OCI-LY3 (cell line): ENCODE measurements around the gene AMOTL1.

Experiments used
- H2AFZ ChIP-seq: fragments of 200-600, 300-600 bp; shearing (Covaris generic); 2 replicates; pipeline ENCODE4 v1.6.0; 2014; ENCODE audit warnings: antibody characterized with exemption, low read depth, low read length
- H3K27ac ChIP-seq: fragments of 200-600, 300-600 bp; sonication (generic); 2 replicates; pipeline ENCODE4 v1.5.1; 2014; ENCODE audit warnings: mild to moderate bottlenecking, low read length, moderate library complexity, mixed read lengths
- H3K27me3 ChIP-seq: fragments of 200-600, 300-600 bp; sonication (generic); 2 replicates; pipeline ENCODE4 v1.6.1; 2014; ENCODE audit warnings: low read depth, low read length, mixed read lengths
- H3K36me3 ChIP-seq: fragments of 200-600, 300-600 bp; sonication (generic); replicated peaks from 2 replicates; pipeline ENCODE3; 2014; ENCODE audit warnings: low read depth, low read length, mixed read lengths
- H3K4me1 ChIP-seq: fragments of 300-600, 200-600 bp; sonication (generic); 2 replicates; pipeline ENCODE4 v1.6.1; 2014; ENCODE audit warnings: low read length, mixed read lengths
- H3K4me2 ChIP-seq: fragments of 200-600, 300-600 bp; sonication (generic); 2 replicates; pipeline ENCODE4 v1.6.1; 2014; ENCODE audit warnings: low read length, mixed read lengths
- H3K4me3 ChIP-seq: fragments of 300-600, 200-600 bp; sonication (generic); 2 replicates; pipeline ENCODE4 v1.5.1; 2014; ENCODE audit warnings: antibody characterized with exemption, mild to moderate bottlenecking, low read length, moderate library complexity
- H3K79me2 ChIP-seq: fragments of 300-600, 200-600 bp; shearing (Covaris generic); 2 replicates; pipeline ENCODE4 v1.6.1; 2014; ENCODE audit warnings: mild to moderate bottlenecking, low read length, mixed read lengths
- H3K9ac ChIP-seq: fragments of 300-600, 200-600 bp; shearing (Covaris generic); 2 replicates; pipeline ENCODE4 v1.6.0; 2014; ENCODE audit warnings: mild to moderate bottlenecking, low read length, moderate library complexity
- H3K9me3 ChIP-seq: fragments of 200-600, 300-600 bp; shearing (Covaris generic); 2 replicates; pipeline ENCODE4 v1.6.1; 2014; ENCODE audit warnings: low read length, mixed read lengths; ENCODE audit not compliant: insufficient read depth
- H4K20me1 ChIP-seq: fragments of 200-600, 300-600 bp; sonication (generic); 2 replicates; pipeline ENCODE4 v1.6.1; 2016; ENCODE audit warnings: low read length, mixed read lengths; ENCODE audit not compliant: insufficient read depth
- EZH2phosphoT487 ChIP-seq: fragments of 200-600 bp; shearing (Covaris generic); IDR thresholded peaks from 2 replicates; pipeline ENCODE4 v1.6.1; 2018; ENCODE audit warnings: antibody characterized with exemption, mixed run types, low read depth
- TF ChIP-seq, protein P1 (sequence below): fragments of 200-600, 300-600 bp; sonication (generic); IDR thresholded peaks from 2 replicates; pipeline ENCODE4 v1.5.1; 2014; ENCODE audit warnings: antibody characterized with exemption, low read length, low read depth

The AMOTL1 gene

DNA sequence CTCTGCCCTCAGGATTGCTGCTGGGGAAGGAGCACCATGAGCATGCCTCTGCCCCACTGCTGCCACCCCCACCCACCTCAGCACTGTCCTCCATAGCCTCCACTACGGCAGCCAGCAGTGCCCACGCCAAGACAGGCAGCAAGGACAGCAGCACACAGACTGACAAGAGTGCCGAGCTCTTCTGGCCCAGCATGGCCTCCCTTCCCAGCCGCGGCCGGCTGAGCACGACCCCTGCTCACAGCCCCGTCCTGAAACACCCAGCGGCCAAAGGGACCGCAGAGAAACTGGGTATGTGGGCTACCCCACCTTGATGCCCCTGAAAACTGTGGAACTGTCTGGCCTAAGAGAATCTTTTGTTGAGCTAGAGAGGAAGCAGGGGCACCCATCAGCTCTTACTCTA lies 101.0 kb downstream of the AMOTL1 start:
- Histone ChIP-seq H3K36me3 (peaks cover 8% of the 10 kb centered on the region), H3K9me3 (no peaks in the 10 kb centered on the region), H3K9ac (no peak overlapping the region), H4K20me1 (no peaks in the 10 kb centered on the region), H3K4me3 (no peak overlapping the region), H3K27me3 (no peaks in the 10 kb centered on the region), H3K4me1 (no peaks in the 10 kb centered on the region), H3K27ac (no peak overlapping the region), H2AFZ (no peak overlapping the region), H3K79me2 (no peaks in the 10 kb centered on the region), H3K4me2 (no peak overlapping the region)
- no peak for TF ChIP-seq EZH2phosphoT487
- TF ChIP-seq, protein P1, sequence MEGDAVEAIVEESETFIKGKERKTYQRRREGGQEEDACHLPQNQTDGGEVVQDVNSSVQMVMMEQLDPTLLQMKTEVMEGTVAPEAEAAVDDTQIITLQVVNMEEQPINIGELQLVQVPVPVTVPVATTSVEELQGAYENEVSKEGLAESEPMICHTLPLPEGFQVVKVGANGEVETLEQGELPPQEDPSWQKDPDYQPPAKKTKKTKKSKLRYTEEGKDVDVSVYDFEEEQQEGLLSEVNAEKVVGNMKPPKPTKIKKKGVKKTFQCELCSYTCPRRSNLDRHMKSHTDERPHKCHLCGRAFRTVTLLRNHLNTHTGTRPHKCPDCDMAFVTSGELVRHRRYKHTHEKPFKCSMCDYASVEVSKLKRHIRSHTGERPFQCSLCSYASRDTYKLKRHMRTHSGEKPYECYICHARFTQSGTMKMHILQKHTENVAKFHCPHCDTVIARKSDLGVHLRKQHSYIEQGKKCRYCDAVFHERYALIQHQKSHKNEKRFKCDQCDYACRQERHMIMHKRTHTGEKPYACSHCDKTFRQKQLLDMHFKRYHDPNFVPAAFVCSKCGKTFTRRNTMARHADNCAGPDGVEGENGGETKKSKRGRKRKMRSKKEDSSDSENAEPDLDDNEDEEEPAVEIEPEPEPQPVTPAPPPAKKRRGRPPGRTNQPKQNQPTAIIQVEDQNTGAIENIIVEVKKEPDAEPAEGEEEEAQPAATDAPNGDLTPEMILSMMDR = no peak

DNA sequence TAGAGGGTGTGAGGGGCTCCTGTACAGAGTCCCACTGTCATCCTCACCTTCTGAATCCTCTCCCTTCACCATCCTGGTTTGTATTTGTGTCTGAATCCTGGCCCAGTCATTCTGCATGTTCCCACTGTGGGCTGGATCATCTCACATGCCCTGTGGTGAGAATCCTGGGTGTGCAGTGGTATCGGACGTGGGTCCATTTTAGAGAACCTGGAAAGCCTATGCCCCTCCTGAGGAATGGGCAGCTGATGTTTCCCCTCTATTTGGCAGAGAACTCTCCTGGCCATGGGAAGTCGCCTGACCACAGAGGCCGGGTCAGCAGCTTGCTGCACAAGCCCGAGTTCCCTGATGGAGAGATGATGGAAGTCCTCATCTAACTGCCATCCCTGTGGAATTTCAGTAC lies 102.3 kb downstream of the AMOTL1 start:
- H3K9me3 ChIP-seq = no peaks in the 10 kb centered on the region
- H3K4me3 ChIP-seq = no peak overlapping the region
- no peaks in the 10 kb centered on the region for H3K27me3 ChIP-seq
- no peaks in the 10 kb centered on the region for H3K79me2 ChIP-seq
- H3K4me1 ChIP-seq = no peaks in the 10 kb centered on the region
- peaks cover 4% of the 10 kb centered on the region for H3K36me3 ChIP-seq
- H3K9ac ChIP-seq = no peak overlapping the region
- no peak overlapping the region for H2AFZ ChIP-seq
- H4K20me1 ChIP-seq = no peaks in the 10 kb centered on the region
- no peak for TF ChIP-seq EZH2phosphoT487
- TF ChIP-seq, protein P1 = no peak
- H3K4me2 ChIP-seq = no peak overlapping the region
- H3K27ac ChIP-seq = no peak overlapping the region

DNA sequence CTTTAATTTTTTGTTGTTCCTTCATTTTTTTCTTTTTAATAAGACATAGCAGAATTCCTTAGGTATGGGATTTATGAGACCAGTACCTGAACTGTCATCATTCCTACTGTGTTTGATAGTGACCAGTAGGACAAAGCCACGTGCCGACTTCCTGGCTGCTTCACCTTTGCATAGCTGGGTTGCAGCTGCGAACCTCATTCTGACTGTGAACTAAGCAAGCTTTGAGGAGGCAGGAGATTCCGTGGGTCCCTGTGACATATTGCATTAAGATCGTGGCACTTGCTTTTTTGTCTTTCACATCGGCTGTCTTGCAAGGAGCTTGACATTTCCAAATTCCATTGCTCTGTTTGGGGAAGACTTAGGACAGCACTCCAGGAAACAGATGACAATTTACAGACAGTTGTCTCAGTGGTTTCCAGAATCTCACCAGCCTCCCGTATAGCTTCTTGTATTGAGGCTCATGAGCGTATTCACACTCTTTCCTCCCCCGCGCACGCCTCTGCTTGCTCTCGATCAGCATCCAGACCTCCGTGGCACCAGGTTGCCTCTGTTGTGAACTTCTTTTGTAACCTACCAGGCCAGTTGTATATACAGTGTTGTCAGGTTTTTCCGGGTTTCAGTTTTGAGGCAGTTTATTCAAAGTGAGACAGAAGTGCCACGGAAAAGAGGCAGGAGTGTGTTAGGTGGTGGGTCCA lies 103.5 kb downstream of the AMOTL1 start:
- Histone ChIP-seq H3K27me3 (no peaks in the 10 kb centered on the region), H3K36me3 (peaks cover 4% of the 10 kb centered on the region), H3K27ac (no peak overlapping the region), H3K79me2 (no peaks in the 10 kb centered on the region), H3K4me2 (no peak overlapping the region), H3K4me1 (no peaks in the 10 kb centered on the region), H3K9me3 (no peaks in the 10 kb centered on the region), H3K4me3 (no peak overlapping the region), H4K20me1 (no peaks in the 10 kb centered on the region), H3K9ac (no peak overlapping the region), H2AFZ (no peak overlapping the region)
- TF ChIP-seq, protein P1 = no peak
- TF ChIP-seq EZH2phosphoT487 = no peak

DNA sequence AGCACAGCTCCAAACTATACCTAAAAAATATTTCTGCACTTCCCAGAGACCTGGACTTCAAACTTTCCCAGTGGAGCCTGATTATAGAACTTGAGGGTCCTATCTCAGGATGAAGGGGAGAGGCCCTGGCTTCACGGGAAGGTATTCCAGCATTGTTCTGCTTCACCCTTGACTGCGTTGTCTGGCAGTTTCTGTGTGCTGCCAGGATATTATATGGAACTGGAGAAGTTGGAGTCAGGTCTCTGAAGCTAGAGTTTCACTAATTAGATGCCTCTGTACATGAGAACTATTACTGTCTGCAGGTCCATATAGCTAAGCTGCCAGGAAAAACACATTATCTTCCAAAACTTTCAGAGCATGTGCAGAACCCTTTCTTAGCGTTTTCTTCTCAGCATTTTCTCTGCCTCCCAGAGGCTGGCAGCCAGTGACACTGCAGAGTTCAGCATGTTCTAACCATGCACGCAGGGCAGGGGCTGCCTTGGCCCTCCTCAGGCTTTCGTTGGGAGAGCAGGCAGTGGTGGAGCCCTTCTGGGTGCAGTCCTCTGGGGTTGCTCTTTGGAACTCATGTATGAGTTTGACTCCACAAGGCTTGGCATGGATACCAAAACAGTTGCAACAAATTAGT lies 105.9 kb downstream of the AMOTL1 start:
- Histone ChIP-seq H3K4me1 (no peaks in the 10 kb centered on the region), H3K27ac (no peak overlapping the region), H4K20me1 (no peaks in the 10 kb centered on the region), H3K27me3 (no peaks in the 10 kb centered on the region), H3K9me3 (no peaks in the 10 kb centered on the region), H3K9ac (no peak overlapping the region), H3K36me3 (peaks cover 9% of the 10 kb centered on the region), H3K4me3 (no peak overlapping the region), H3K4me2 (no peak overlapping the region), H3K79me2 (no peaks in the 10 kb centered on the region), H2AFZ (no peak overlapping the region)
- TF ChIP-seq, protein P1 = no peak
- no peak for TF ChIP-seq EZH2phosphoT487
